Activated naive CD8-positive, alpha-beta T cell treated with anti-CD3 and anti-CD28 coated beads, Interleukin-2, amount 10 ng/mL, durations not matched to agents 7 days and 5 days (primary cell): Measurements from ENCODE around the gene LLCFC1. TPM values are rescaled to one million over a fixed set of nuclear protein-coding genes. Genes with fewer than 3 reads are reported as not detected.

ENCODE experiments used
- total RNA-seq, 2 experiments: library from RNA; stranded (reverse); gene quantifications; one replicate each; pipeline ENCODE4 v1.2.3, GENCODE V29; 2021

The LLCFC1 gene
- total RNA-seq, 2 experiments from 2014 or later: not detected

Other genes with a start within 250 kb of the LLCFC1 start
- not detected for gene PRSS1, start 190.0 kb upstream of the LLCFC1 start, total RNA-seq
- not detected for gene PRSS2, start 168.5 kb upstream of the LLCFC1 start, total RNA-seq
- 10 to 100 TPM; 20.1 to 25.2 TPM for gene EPHB6, start 84.4 kb upstream of the LLCFC1 start, total RNA-seq
- gene TRPV6, start 53.7 kb upstream of the LLCFC1 start, total RNA-seq: not detected
- not detected for gene TRPV5, start 5.7 kb upstream of the LLCFC1 start, total RNA-seq
- 1 to 10 TPM in 1 of 2 experiments, under 1 TPM in 1; 0.94 to 1.2 TPM for gene KEL, start 22.9 kb downstream of the LLCFC1 start, total RNA-seq
- under 1 TPM in 1 of 2 experiments, not detected in 1; 0.30 TPM for gene OR9A2, start 87.6 kb downstream of the LLCFC1 start, total RNA-seq
- gene OR6V1, start 112.9 kb downstream of the LLCFC1 start, total RNA-seq: not detected
- not detected for gene PIP, start 192.6 kb downstream of the LLCFC1 start, total RNA-seq
- gene TAS2R39, start 243.9 kb downstream of the LLCFC1 start, total RNA-seq: not detected